ENCODE data around the gene INAVA.
"Not testable (repeated sequence)": the region's sequence is repeated elsewhere in the genome, so short reads cannot be mapped to it uniquely, and the experiment has no call there.

INAVA gene

DNA sequence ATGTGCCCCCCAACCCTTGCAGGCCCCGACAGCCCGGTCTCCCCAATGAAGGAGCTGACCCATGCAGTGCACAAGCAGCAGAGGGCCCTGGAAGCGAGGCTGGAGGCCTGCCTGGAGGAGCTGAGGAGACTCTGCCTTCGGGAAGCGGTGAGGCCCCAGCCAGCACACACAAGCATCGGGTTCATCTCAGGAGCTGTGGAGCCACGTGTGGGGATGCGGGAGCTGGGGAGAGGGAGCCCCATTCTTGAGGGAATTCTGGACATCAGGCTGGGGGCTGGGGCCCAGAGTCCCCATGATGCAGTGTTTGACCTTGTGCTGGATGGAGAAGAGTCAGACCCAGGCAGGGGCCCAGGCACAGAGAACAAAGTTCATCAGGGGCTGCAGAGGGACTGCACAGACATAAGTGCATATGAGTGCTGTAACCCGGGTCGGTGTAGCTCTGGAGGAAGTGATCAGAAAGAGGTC is 4.8 kb downstream of the INAVA start:
- no peak for DNase-seq (ENCODE audit: low spot score)

DNA sequence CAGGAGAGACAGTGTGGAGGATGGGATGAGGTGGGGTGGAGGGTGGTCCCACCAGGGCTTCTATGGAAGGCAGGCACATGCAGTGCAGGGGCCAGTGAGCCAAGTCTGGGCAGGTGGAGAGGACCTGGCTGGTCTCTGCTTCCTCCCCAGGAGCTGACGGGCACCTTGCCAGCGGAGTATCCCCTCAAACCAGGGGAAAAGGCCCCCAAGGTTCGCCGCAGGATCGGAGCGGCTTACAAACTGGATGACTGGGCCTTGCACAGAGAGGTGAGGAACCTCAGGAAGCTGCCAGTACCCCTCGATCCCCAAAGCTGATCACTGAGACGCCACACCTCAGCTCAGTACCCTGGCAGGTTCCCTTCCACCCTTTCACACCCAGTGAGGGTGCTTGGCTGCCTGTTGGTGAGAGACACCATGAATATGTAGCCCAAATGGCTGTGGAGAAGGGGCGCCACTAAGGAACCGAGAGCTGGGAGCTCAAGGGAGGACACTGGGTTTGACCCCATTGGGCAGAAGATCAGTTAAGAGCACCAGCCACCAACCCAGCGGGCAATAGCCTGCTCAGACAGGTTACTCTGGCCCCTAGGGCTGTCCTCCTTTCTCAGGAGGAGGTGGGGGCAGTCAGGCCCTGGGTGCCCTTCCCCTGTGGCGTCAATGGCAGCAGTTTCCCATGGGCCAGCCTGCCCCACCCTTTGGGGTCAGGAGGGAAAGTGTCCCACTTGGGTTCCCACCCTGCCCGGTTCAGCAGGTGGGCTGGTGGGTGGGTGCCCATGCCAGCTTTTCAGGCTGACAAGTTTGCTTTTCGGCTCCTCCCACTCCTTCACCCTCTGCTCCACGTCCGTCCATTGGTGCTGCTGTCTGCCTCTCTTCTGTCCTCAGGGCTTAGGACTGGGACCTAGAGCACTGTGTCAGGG is 5.5 kb downstream of the INAVA start:
- DNase-seq (ENCODE audit: low spot score), result no peak

DNA sequence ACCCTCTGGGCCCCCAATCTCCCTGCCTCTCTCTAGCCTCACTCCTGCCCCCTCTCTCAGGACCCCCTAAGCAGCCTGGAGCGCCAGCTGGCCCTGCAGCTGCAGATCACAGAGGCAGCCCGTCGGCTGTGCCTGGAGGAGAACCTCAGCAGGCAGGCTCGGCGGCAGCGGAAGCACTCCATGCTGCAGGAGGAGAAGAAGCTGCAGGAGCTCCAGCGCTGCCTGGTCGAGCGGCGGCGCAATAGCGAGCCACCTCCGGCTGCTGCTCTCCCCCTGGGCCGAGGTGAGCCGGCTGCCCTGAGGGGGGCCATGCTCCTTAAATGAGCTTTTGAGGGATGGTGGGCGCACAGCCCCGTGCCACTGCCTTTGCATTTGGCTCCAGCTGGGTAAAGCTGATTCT is 6.2 kb downstream of the INAVA start:
- DNase-seq (ENCODE audit: low spot score), result no peak

DNA sequence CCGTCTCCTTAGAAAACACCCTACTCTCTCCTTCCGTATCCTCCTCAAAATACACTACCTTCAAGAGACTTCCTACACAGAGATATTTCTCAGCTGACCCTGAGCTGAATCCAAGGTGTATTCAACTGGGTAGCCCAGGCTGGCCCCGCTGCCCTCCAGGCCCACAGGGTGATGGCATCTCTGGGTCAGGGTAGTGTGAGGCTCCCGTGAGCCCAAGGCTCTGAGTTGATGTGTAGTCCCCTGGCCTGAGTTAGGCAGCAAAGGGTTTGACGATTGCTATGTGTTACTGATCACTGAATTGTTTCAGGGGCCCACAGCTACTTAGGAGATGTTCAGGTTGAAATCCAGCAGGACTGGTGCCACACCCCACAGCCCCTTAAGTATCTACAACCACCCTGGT is 6.7 kb downstream of the INAVA start:
- no peak for DNase-seq (ENCODE audit: low spot score)

DNA sequence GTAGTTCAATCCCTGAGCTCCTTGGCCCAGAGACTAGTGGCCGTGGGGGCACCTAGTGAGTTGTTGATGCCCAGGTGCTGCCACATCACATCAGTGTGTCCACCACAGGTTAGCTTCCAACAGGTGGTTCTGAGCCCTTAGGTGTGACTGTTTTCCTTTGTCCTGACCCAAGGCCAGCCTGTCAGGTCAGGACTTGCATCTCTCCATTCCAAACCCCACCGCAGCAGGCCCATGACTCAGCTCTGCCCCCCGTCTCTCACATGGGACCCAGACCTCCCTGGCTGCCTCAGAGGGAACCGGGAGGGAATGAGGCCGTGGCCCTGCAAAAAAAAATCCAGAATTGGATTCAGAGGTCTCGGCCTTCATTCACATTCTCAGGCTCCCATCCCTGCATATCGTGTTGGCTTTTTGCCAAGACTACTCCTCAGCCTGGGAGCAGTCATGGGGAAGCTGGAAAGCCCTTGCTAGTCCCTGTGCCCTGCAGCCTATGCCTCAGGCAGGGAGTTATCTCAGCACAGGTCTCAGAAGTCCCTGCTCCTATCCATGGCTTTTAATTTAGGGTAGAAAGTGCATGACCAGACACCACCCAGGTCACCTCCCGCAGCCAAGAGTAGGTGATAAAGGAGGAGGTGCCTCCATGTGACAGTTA is 7.2 kb downstream of the INAVA start:
- no peak for DNase-seq (ENCODE audit: low spot score)

DNA sequence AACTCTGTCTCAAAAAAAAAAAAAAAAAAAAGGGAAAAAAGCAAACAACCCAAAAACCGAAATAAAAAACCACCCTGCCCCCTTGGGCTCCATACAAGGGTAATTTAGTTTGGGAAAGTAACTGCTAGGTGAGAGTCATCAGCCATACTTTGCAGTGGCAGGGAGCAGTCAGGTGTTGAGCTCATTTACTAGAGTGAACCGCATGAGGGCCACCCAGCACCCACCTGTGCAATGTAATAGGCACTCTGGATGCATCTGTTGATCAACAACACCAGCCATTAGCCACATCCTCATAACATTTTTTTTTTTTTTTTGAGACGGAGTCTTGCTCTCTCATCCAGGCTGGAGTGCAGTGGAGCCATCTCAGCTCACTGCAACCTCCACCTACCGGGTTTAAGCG is 9.1 kb downstream of the INAVA start:
- DNase-seq (ENCODE audit: low spot score), result no peak

DNA sequence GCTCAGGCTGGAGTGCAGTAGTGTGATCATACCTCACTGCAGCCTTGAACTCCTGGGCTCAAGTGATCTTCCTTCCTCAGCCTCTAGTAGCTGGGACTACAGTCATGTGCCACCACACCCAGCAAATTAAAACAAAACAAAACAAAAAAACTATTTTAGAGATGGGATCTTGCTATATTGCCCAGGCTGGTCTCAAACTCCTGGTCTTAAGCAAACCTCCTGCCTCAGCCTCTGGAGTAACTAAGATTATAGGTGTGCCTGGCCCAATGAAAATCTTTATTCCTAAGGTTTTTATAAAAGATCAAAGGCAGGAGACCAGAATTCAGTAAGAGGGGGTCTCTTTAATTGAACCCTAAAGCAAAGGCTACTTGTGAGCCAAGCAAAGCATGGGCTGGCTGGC is 10.1 kb downstream of the INAVA start:
- no peak for DNase-seq (ENCODE audit: low spot score)

DNA sequence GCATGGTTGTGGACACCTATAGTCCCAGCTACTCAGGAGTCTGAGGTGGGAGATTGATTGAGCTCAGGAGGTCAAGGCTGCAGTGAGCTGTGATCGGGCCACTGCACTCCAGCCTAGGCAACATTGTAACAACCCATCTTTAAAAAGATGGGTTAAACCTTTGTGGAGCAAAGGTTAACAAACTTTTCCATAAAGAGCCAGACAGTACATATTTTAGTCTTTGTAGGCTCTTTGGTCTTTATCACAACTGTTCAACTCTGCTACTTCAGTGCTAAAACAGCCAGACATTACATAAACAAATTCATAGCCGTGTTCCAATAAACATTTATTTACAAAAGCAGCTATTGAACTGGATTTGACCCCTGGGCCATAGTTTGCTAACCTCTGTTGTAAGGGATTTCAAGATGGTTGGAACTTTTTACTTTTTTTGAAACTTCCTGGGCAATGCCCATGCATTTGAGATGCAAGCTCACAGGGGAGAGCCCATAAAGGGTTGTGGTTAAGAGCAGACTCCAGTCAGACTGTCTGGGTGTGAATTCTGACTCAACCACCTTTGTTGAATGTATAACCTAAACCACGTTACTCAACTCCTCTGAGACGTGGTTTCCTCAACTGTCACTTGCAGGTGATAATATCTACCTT is 10.8 kb downstream of the INAVA start:
- DNase-seq (ENCODE audit: low spot score), result no peak

DNA sequence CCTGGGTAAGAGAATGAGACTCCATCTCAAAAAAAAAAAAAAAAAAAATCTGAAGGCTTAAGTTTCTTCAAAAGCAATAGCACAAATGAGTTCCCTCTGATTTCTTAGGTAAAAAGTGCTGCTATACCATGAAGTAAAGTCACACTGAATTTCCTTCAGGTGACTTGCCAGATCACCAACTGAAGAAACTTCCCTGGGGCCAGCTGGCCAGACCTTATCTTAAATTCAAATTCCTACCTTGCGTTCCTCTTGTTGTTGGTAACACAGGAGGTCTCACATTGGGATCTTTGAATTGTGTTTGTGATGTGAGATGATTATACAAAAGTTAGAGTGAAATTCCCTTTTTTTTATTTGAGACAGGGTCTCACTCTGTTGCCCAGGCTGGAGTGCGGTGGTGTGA is 11.8 kb downstream of the INAVA start:
- no peak for DNase-seq (ENCODE audit: low spot score)

DNA sequence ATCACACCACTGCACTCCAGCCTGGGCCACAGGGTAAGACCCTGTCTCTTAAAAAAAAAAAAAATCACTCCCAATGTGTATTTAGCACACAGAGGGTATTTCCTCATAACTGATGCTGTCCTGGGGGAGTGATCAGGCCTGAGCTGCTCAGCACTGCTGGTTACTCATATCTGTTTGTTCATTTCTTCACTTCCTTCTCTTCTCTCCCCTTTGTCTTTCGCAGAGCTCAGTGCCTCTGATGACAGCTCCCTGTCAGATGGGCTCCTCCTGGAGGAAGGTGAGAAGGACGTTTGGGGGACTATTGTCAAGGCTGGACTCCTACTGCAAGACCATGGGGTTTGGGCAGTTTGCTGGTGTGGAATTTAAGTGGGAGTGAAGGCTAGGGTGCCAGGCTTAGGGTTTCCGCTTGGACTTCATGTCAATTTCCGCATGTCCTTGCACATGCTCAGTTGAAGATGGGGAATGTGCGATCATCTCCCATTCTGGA is 13.0 kb downstream of the INAVA start:
- no peak for DNase-seq (ENCODE audit: low spot score)

DNA sequence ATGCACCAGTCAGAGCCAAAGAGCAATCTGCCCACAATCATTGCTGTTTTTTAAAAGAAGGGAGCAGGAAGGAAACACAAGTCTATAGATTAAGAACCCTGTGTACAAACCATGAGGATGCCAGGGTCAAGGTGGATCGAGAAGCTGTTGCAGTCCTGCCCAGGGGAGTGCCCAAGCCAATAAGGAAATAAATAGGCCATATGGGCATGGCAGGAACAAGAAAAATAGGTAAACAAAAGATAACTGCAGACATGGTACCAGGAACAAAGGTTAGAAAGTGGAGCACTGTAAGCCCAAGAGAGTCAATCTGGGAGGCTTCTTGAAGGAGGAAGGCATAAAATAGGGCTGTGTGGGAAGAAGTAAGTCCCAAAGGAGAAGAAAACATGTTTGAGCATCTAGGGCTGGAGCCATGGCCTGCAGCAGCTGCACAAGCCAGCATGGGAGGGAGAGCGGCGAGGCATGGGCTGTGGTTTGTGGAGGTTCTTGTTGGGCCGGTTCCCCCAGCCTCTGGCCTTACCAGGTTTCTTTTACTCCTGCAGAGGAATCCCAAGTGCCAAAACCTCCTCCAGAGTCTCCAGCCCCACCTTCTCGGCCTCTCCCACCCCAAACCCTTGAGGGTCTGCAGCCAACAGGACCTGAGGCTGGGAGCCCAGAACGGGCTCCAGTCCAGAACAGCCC is 13.6 kb downstream of the INAVA start:
- no peak for DNase-seq (ENCODE audit: low spot score)

DNA sequence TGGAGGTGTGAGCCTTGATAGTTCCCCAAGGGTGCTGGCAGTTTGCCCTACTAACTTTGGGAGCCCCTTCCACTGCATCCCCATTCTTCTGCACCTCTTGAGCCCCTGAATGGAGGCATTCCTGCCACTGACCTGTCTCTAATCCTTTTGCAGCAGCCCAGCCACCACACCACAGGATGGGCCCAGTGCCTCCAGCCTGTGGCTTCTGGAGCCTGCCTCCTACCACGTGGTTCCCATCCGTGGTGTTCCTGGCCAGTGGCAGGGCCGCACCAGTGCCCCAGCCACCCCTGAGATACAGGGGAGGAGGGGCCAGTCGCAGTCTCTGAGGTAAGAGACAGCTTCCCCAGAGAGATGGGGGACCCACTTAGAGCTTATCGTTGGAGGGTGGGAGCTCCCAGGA is 14.4 kb downstream of the INAVA start:
- no peak for DNase-seq (ENCODE audit: low spot score)

DNA sequence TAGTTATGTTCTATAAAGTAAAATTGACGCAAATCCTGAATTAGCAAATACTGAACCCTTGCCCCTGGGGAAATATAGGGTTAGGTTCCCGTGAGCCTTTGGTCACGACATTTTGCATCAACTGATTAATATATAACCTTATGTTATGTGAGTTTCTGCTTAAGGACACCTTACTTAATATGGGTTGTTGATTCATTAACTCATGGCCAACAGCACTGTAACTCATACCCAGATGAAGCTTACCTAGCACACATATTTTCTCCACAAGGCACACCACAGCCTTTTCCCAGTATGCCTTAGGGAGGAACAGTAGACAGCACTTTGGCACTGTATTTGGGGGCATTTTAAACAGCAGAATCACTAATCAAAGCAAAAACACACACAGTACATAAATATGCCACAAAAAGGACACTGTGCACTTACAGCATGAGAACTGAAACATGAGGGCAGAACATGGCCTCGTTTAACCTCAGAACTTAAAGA is 15.1 kb downstream of the INAVA start:
- no peak for DNase-seq (ENCODE audit: low spot score)

DNA sequence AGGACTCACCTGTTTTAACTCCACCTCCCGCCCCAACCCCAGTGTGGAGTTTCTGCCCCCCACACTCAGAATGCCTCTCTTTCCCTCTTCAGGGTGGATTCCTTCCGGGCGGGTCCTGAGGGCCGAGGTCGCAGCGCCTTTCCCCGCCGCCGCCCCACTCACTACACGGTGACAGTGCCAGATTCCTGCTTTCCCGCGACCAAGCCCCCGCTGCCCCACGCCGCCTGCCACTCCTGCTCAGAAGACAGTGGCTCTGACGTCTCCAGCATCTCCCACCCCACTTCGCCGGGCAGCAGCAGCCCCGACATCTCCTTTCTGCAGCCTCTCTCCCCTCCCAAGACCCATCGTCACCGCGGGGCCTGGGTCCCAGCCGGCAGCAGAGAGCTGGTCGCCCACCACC is 16.7 kb downstream of the INAVA start:
- DNase-seq (ENCODE audit: low spot score), result no peak

DNA sequence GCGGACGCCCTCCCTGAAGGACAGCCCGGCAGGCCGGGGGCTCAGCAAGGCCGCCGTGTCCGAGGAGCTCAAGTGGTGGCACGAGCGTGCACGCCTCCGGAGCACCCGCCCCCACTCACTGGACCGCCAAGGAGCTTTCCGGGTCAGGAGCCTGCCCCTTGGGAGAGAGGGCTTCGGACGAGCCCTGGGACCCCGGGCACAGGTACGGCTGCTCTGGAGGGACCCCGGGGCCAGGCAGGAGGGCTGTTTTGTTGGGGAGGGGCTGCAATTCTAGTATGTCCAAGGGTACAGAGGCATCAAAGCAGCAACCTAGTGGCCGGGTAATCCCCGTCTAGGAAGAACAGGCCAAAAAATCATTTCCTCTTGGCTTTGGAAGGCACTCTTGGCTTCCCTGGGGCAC is 17.2 kb downstream of the INAVA start:
- DNase-seq (ENCODE audit: low spot score), result not testable (repeated sequence)

DNA sequence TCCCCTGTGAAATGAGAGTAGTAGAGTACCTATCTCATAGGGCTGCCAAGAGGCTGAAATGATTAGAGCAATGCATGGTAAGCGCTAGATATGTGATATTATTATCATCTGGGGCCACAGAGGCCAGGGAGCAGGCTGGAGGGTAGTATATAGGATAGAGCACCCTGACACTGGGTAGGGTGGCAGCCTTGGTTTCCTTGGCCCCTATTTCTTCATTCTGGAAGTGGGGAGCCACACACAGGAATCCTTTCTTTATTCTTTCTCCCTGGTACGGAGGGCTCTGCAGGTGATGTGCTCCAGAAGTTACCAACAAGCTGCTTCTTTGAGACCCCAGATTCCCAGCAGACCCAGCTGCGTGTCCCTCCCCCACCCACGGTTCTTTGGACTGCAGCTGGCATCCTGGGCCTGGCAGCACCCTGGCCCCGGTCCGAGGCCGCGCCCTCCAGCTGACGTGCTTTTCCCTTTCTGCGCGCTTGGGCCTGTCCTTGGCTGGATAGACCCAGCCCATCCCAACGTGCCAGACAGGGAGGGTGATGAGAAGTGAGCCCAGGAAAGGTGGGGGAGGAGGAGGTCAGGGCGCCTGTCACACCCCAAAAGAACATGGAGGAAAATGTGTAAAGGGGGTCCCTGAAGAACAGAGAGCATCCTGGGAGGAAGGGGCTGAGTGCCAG is 18.2 kb downstream of the INAVA start:
- no peak for DNase-seq (ENCODE audit: low spot score)

DNA sequence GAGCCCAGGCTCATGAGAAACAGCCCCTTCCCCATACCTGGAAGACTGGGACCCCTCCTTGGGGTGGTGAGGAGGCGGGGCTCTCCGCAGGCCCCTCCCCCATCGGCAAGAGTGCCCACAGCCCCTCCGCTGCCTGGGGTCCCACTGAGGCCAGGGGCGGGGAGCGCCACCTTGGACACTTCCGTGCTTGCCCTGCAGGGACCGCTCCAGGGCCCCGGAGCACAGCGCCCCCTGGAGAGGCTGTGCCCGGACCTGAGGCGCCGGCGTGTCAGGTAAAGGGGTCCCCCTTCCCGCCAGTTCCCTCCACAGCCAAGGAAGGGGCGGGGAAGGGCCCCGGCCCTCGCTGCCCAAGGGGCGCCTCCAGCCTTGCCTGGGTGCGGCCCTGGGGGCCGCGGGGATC is 21.5 kb downstream of the INAVA start:
- DNase-seq (ENCODE audit: low spot score), result no peak

DNA sequence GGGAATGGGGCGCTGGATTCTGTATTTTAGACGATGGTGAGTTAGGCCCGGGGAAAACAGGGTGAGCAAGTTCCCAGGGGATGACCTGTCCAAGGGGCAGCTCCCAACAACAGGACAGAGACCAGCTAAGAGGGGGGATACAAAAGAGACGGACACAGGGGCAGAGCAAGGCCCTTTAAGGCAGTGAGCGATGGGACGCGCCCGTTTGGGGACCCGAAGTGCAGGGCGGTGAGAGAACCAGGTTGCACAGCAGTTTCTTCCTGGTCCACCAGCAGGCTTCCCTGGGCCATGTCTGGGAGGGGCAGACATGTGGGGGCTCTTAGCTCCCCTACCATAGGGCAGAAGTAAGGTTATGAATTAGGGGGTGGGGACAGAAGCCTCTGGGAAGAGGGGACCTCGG is 22.0 kb downstream of the INAVA start:
- DNase-seq (ENCODE audit: low spot score), result no peak

DNA sequence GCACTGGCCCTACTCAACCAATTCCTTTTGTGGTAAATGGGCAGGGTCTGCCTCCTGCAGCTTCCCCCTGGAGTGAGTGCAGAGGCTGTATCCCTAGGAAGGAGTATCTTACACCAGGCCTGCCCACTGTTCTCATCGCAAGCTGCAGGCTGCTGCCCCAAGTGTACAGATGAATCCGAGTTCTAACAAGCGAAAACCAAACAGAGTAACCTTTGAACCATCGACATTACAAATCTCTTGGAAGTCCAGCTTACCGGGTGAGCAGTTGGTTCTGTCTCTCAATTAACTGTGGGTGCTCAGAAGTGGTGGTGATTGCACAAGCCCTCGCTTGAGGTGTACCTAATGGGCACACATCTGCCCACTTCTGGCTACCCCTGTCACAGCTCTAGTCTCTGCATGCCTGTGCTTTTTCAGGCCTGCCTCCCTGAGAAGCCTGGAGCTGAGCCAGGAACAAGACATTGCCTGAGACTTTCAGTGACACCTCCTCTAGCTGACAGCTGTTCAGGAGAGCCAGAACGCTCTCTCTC is 22.7 kb downstream of the INAVA start:
- DNase-seq (ENCODE audit: low spot score), result no peak

DNA sequence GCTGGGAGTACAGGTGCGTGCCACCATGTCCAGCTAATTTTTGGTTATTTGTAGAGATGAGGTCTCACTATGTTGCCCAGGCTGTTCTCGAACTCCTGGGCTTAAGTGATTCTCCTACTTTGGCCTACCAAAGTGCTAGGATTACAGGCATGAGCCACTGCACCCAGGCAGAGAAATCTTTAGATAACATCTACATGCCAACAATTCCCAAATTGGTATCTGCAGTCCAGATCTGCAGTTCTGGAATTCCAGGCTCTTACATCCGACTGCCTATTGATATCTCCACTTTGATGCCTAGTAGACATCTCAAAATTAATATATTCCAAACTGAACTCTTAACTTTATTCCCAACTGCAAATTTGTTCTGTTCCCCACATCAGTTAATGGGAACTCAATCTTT is 23.3 kb downstream of the INAVA start:
- DNase-seq (ENCODE audit: low spot score), result no peak

DNA sequence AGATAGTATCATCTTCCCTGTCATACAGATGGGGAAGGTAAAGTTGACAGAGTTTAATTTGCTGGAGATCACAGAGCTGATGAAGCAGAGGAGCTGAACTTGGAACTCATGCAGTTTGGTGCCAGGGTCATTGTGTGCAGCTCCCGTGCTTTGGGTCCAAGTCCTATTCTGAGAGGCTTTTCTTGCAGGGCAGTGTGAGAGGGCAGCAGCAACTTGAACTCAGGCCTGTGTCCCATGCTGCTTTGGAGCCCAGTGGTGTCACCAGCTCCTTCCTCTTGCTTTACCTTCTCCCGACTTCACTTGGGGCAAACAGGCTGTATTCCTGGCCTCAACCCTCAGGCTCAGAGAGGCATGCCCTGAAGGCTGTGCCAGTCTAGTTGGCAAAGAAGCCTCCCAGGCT is 24.7 kb downstream of the INAVA start:
- no peak for DNase-seq (ENCODE audit: low spot score)
